Astrocyte (in vitro differentiated cells and primary cell): ENCODE measurements around the gene SYDE1.

Experiments used
- EZH2 ChIP-seq: IDR thresholded peaks from 2 replicates; pipeline ENCODE4 v1.6.1; 2012; ENCODE audit warnings: mild to moderate bottlenecking, low read length, inconsistent platforms; ENCODE audit not compliant: insufficient read depth
- TF ChIP-seq, protein P1 (sequence below): IDR thresholded peaks from 2 replicates; pipeline ENCODE4 v1.5.1; 2011; ENCODE audit warnings: low read depth, mild to moderate bottlenecking, inconsistent platforms, low read length, moderate library complexity; ENCODE audit not compliant: insufficient read depth

DNA sequence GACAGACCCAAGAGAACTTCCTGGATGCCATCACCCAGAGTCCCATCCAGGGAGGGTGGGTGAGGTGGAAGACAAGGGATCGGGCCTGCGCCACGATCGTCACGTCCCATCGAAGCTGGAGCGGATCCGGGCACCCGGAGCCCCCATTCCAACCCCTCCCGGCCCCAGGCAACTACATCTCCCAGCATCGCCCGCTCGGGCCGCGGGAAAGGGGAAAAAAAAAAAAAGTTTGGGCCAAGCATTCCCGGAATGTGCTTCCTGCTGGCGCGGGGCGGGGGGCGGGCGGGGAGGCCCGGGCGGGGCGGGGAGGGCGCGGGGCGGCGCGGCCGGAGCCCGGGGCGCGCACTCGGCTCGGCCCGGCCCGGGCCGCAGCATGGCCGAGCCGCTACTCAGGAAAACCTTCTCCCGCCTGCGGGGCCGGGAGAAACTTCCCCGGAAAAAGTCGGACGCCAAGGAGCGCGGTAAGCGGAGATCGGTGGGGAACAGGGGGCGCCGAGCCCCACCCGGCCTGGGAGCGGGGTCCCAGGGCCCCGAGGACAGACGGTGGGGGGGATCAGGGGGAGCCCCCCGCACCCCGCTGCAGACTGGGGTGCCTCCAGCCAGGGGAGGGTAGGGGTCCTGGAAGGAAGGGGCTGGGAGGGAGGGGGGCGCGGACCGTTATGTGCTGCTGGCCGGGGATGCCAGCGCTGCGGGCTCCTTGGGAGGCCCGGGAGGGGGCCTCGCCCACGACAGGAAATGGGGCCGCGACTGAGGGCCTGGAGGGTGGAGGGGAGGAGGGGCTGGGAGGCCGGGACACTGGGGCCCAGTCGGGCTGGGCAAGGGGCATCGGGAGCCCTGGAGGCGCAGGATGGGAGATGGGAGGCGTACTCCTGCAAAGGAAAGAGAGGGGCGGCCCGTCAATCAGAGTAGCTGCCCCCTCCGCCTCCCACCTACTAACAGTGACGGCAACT, at the start of gene SYDE1:
- TF ChIP-seq, protein P1, sequence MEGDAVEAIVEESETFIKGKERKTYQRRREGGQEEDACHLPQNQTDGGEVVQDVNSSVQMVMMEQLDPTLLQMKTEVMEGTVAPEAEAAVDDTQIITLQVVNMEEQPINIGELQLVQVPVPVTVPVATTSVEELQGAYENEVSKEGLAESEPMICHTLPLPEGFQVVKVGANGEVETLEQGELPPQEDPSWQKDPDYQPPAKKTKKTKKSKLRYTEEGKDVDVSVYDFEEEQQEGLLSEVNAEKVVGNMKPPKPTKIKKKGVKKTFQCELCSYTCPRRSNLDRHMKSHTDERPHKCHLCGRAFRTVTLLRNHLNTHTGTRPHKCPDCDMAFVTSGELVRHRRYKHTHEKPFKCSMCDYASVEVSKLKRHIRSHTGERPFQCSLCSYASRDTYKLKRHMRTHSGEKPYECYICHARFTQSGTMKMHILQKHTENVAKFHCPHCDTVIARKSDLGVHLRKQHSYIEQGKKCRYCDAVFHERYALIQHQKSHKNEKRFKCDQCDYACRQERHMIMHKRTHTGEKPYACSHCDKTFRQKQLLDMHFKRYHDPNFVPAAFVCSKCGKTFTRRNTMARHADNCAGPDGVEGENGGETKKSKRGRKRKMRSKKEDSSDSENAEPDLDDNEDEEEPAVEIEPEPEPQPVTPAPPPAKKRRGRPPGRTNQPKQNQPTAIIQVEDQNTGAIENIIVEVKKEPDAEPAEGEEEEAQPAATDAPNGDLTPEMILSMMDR = no peak
- TF ChIP-seq EZH2 = no peak
